Cardiac ventricle fibroblast (primary cell): ENCODE data around the gene SOHLH1. TPM values are rescaled to one million over a fixed set of nuclear protein-coding genes. Genes with fewer than 3 reads are reported as not detected.

Source experiments
- total RNA-seq: library from RNA; depleted of rRNA; stranded (reverse); fragments of >200 nt; gene quantifications from 2 replicates; pipeline ENCODE4 v1.2.3, GENCODE V29; 2015

Gene SOHLH1
- not detected in 2 replicates for total RNA-seq

GRCh38 chr9:135699440-135699839, at the start of gene SOHLH1:
Gene SOHLH1, minus strand, starts transcription at chr9:135699481. Its CDS starts 14 bp downstream, at chr9:135699467.

DNA sequence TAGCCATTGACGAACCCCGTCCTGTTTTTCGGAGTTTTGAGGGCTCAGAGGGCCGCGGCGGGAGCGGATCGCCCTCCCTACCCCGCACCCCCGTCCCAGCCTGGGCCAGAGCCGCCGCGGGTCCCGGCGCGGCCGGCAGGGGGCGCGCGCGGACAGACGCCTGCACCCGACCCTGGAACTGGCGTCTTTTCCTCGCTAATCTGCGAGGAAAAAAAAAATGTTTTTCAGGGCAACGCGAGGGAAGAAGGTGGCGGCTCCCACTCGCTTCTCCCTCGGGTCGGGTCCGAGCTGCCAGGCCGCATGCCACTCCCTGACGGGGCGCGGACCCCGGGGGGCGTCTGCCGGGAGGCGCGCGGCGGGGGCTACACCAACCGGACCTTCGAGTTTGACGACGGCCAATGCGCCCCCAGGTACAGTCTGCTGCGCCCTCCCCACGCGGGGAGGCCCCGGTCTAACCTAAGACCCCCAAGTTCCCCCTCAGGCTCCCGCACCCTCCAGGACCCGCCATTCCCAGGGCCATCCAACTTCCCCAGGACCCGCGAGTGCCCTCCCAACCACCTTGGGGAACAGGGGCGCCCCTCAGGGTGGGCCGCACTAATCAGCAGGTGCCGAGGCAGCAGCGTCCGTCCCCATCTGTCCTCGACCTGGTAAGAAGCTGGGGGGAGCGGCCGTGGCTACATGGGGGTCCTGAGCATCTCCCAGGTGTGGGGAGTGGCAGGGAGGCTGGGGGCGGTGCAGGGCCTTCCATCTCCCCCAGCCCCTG, 2.9 kb upstream of the SOHLH1 start, which contains the start of gene KCNT1:
TSS of gene KCNT1 (plus strand) at position 227 of the 763 bp plus-strand sequence. CDS start at position 301, 74 bp downstream.

GRCh38 chr9:135662758-135663450, 36.4 kb downstream of the SOHLH1 start, which contains the start of gene LCN9:
Gene LCN9, plus strand, starts transcription at chr9:135663309. Its CDS starts 13 bp downstream, at chr9:135663322.

Other genes starting within 250 kb of the SOHLH1 start
- gene PPP1R26, start 219.7 kb downstream of the SOHLH1 start, total RNA-seq, result 4.6 and 7.9 TPM in 2 replicates
- gene MRPS2, start 198.8 kb downstream of the SOHLH1 start, total RNA-seq, result 26.4 and 34.6 TPM in 2 replicates
- gene LCN1, start 178.0 kb downstream of the SOHLH1 start, total RNA-seq, result not detected in 2 replicates
- not detected in 2 replicates for gene OBP2A, start 153.4 kb downstream of the SOHLH1 start, total RNA-seq
- not detected in 2 replicates for gene PAEP, start 137.7 kb downstream of the SOHLH1 start, total RNA-seq
- gene GLT6D1, start 59.9 kb downstream of the SOHLH1 start, total RNA-seq, result not detected in 2 replicates
- not detected in 2 replicates for gene LCN9, start 36.2 kb downstream of the SOHLH1 start, total RNA-seq
- gene KCNT1, start 2.7 kb upstream of the SOHLH1 start, total RNA-seq, result not detected in 2 replicates
- gene CAMSAP1, start 208.1 kb upstream of the SOHLH1 start, total RNA-seq, result 13.4 and 15.5 TPM in 2 replicates